Measurements from ENCODE around the gene TUBE1. TPM values are rescaled to one million over a fixed set of nuclear protein-coding genes. Genes with fewer than 3 reads are reported as not detected.

The TUBE1 gene
- total RNA-seq, 4 donors from 2014 or later: 6.1 to 14.7 (median 10.0) TPM

DNA sequence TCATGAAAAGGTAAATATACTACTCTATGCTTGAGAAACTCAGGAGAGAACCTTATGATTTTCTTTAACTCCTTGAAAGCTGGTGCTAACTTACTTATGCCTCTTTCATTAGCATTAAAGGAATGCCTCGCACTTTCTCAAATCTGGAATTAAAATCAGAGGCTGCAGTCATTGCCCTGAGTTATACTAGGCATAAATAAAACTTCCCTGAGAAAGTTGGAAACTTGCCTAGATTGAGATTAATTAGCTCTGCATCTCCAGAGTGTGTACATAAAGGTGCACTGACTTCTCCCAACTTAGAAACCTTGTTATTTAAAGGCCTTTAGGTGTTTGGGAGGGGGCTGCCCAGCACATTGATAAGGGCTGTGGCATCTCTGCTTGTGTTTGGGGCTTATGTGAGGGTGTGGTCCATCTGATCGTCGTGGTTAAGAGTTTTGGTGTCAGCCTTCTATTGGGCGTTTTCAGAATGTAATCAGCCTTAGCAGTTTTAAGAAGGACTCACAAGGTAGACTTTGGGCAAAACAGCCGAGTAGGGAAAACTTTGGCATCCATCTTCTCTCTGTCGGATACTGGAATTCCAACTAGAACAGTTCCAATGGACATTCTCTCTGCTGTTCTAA is 65.5 kb downstream of the TUBE1 start:
- TF ChIP-seq CTCF (IDR thresholded peaks at IDR 0.05 in 4 of 5, conservative IDR thresholded peaks at IDR 0.05 in 1 of 5) (no peak), POLR2A (IDR thresholded peaks at IDR 0.05) (no peak)
- no peaks in the 10 kb centered on the region for H3K36me3 ChIP-seq
- no peak for ATAC-seq

More for the DNA sequence above, 65.5 kb downstream of the TUBE1 start:
- Histone ChIP-seq H3K27me3 (no peaks in the 10 kb centered on the region), H3K9me3 (no peaks in the 10 kb centered on the region), H3K27ac (no peak overlapping the region), H3K4me1 (peaks cover 20 to 22% of the 10 kb centered on the region in 2 donors), H3K4me3 (no peak overlapping the region)
- DNase-seq: no peak
- in situ Hi-C loops (cut with MboI; ENCODE audit: low sequenced_read_pairs in 4 of 4) (no loop called here), intact Hi-C loops (cut with DNase I; ENCODE audit: low total_unique reads) (no loop called here)

Other genes starting within 250 kb of the TUBE1 start
- 10 to 100 TPM in 3 of 4 donors, 1 to 10 TPM in 1; 9.2 to 36.8 (median 17.0) TPM for gene FYN, start 214.0 kb downstream of the TUBE1 start, total RNA-seq
- not detected for gene CCN6, start 33.4 kb downstream of the TUBE1 start, total RNA-seq
- gene FAM229B, start 109 bp upstream of the TUBE1 start, total RNA-seq: 1 to 10 TPM in 2 of 4 donors, under 1 TPM in 2; 0.58 to 3.9 (median 1.1) TPM
- gene LAMA4, start 167.1 kb upstream of the TUBE1 start, total RNA-seq: 10 to 100 TPM in 1 of 4 donors, 1 to 10 TPM in 3; 4.4 to 19.1 (median 7.4) TPM